Activated CD4-positive, alpha-beta memory T cell treated with anti-CD3 and anti-CD28 coated beads for 36 hours (primary cell): Measurements from ENCODE around the gene ZC3H12A. TPM values are rescaled to one million over a fixed set of nuclear protein-coding genes. Genes with fewer than 3 reads are reported as not detected.

Experiments
- CTCF ChIA-PET: fragments of 350-600 bp; sonication (Branson Sonifier 250); formaldehyde crosslinking; loops from one replicate; lab custom pipeline; 2021; ENCODE audit warnings: antibody characterized with exemption, inconsistent platforms; lab: Charles Lee
- POLR2A ChIA-PET: fragments of 350-600 bp; sonication (Branson Sonifier 250); formaldehyde crosslinking; loops from one replicate; lab custom pipeline; 2021; ENCODE audit warnings: antibody characterized with exemption; lab: Charles Lee
- DNase-seq: peaks from one replicate; pipeline ENCODE4 v3.0.0-alpha.2; 2020
- H3K27ac Mint-ChIP-seq: one replicate; pipeline ENCODE4 v1.8.0; 2021; ENCODE audit warnings: mixed read lengths
- H3K27me3 Mint-ChIP-seq: one replicate; pipeline ENCODE4 v1.8.0; 2021; ENCODE audit warnings: mixed read lengths
- H3K36me3 Mint-ChIP-seq: one replicate; pipeline ENCODE4 v1.8.0; 2021; ENCODE audit warnings: mixed read lengths
- H3K4me1 Mint-ChIP-seq: one replicate; pipeline ENCODE4 v1.8.0; 2021; ENCODE audit warnings: low read depth, mixed read lengths
- H3K4me3 Mint-ChIP-seq: one replicate; pipeline ENCODE4 v1.8.0; 2021; ENCODE audit warnings: mild to moderate bottlenecking, mixed read lengths
- H3K9me3 Mint-ChIP-seq: one replicate; pipeline ENCODE4 v1.8.0; 2021; ENCODE audit warnings: mixed read lengths
- intact Hi-C: fragments of 100-400 bp; cut with micrococcal nuclease; formaldehyde crosslinking; loops from one replicate; pipeline ENCODE4 v1.15.1; 2023
- microRNA-seq: library from miRNA; unstranded; fragments of <30 nt; microRNA quantifications from one replicate; pipeline ENCODE4 v1.2.0, GENCODE V29; 2022; ENCODE audit warnings: borderline number of aligned reads, borderline microRNAs expressed, borderline replicate concordance
- total RNA-seq, 2 experiments: library from RNA; stranded (reverse); gene quantifications; one replicate each; pipeline ENCODE4 v1.2.3, GENCODE V29; 2021

The ZC3H12A gene
- total RNA-seq, 2 experiments from 2014 or later = 39.0 to 40.8 TPM

DNA sequence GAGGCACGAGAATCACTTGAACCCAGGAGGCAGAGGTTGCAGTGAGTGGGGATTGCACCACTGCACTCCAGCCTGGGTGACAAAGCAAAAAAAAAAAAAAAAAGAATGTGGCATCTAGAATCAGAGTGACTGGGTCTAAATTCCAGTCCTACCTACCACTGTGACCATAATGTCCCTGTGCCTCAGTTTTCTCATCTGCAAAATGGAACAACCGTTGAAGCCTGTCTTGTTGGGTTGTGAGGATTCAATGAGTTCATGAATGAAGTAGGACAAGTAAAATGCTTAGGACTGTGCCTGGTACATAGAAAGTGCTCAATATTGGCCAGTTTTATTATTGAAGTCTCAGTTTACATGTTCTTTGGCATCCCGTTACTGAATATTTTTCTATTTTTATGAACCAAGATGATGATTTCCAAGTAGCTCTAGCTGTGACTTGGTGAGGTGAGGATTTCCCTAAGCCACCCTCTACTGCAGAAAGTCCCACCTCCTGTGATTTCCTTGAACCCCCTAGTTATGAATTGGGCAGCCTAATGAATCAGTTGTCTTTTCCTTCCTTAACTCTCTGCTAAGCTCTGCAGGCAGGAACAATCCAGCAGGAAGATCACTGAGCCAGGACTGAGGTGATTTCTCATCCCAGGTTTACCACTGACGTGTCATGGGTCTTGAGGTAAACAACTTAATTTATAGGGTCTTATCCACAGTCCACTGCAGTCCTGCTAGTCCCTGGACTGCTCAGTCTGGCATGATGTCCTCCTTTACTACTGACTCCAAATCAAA is 59.1 kb downstream of the ZC3H12A start:
- Mint-ChIP-seq H3K9me3 (no peaks in the 10 kb centered on the region), H3K27me3 (no peaks in the 10 kb centered on the region), H3K36me3 (peaks cover 25% of the 10 kb centered on the region), H3K27ac (no peak overlapping the region), H3K4me1 (peaks cover 20% of the 10 kb centered on the region), H3K4me3 (no peak overlapping the region)
- no peak for DNase-seq
- CTCF ChIA-PET = interaction anchor here (0.5 kb wide), 1 partner anchor 69 kb away, joined by 3 read pairs; no protein-coding TSS in a partner anchor
- POLR2A ChIA-PET = no interaction called here
- intact Hi-C loops = no loop called here

Small RNA genes lying within 50 kb of the gene (microRNA-seq; reads per million reads assigned to microRNA genes)
- gene MIR5581 (not detected), gene MIR6732 (3.9 reads per million, percentile 5 among the genes with 10 or more reads in this experiment)

Other genes starting within 250 kb of the ZC3H12A start
- 10 to 100 TPM; 89.6 to 89.7 TPM for gene MEAF6, start 40.2 kb downstream of the ZC3H12A start, total RNA-seq
- 10 to 100 TPM; 18.1 to 19.0 TPM for gene SNIP1, start 79.7 kb downstream of the ZC3H12A start, total RNA-seq
- gene DNALI1, start 82.4 kb downstream of the ZC3H12A start, total RNA-seq = under 1 TPM in 1 of 2 experiments, not detected in 1; 0.29 TPM
- 10 to 100 TPM; 70.7 to 71.2 TPM for gene GNL2, start 121.4 kb downstream of the ZC3H12A start, total RNA-seq
- not detected for gene RSPO1, start 160.3 kb downstream of the ZC3H12A start, total RNA-seq
- 10 to 100 TPM; 55.0 to 56.0 TPM for gene CDCA8, start 217.9 kb downstream of the ZC3H12A start, total RNA-seq